Measurements from ENCODE around the gene ARHGAP42.

- TF ChIP-seq CTCF (conservative IDR thresholded peaks at IDR 0.05; ENCODE audit: low read depth, low read length) (no peak), EZH2 (IDR thresholded peaks at IDR 0.05; ENCODE audit: borderline replicate concordance, low read depth, low read length, poor library complexity, severe bottlenecking) (no peak)
Measured at GRCh38 chr11:100769617-100770016, 82.5 kb downstream of the ARHGAP42 start.

All from A673 (cell line).